Measurements from ENCODE around the gene CREB1. TPM values are rescaled to one million over a fixed set of nuclear protein-coding genes. Genes with fewer than 3 reads are reported as not detected.

Gene CREB1
- total and polyA plus RNA-seq, 2 donors (not counting 1 experiment from before 2014, with no cell fraction given): 42.5 to 156 TPM

DNA sequence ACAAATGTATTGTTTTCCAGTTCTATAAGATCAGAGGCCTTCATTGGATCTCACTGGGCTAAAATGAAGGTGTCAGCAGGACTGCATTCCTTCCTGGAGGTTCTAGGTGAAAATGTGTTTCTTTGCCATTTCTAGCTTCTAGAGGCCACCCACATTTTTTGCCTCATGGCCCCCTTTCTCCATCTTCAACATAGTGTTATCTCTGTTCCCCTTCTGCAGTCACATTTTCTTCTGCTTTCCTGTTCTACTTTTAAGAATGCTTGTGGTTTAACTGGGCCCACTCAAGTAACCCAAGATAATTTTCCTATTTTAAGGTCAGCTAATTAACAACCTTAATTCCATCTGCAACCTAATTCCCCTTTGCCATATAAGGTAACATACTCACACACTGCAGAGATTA is 59.4 kb downstream of the CREB1 start:
- CTCF ChIA-PET: no interaction called here
- H3K36me3 ChIP-seq (replicated peaks in 1 of 2; ENCODE audit: control extremely low read depth in 1 of 2, control insufficient read depth in 1 of 2, extremely low read depth in 1 of 2, insufficient read depth in 2 of 2, low read length in 1 of 2): peaks cover 0 to 59% of the 10 kb centered on the region in 2 experiments
- ATAC-seq (ENCODE audit: low read depth) (no peak), DNase-seq (no peak)
- no peak overlapping the region for H3K4me3 Mint-ChIP-seq
- peak overlapping the region; percentile 16 for H3K27ac Mint-ChIP-seq
- no peak overlapping the region for H3K4me3 ChIP-seq (ENCODE audit: control extremely low read depth in 1 of 5, extremely low read depth in 1 of 5, insufficient read depth in 1 of 5, low read depth in 2 of 5, low read length in 4 of 5)
- peaks cover 7% of the 10 kb centered on the region for H3K9me3 Mint-ChIP-seq (ENCODE audit: insufficient read depth)
- no peak overlapping the region for H3K9ac ChIP-seq (ENCODE audit: low read length)
- H3K79me2 ChIP-seq (ENCODE audit: control insufficient read depth, insufficient read depth, low read length): peaks cover 25% of the 10 kb centered on the region
- H3K27me3 Mint-ChIP-seq: no peaks in the 10 kb centered on the region
- H3K4me2 ChIP-seq (replicated peaks; ENCODE audit: low read depth, low read length, poor library complexity, severe bottlenecking): no peak overlapping the region
- H2AFZ ChIP-seq (ENCODE audit: insufficient read depth, low read depth, low read length, poor library complexity, severe bottlenecking): no peak overlapping the region
- no peaks in the 10 kb centered on the region for H3K27me3 ChIP-seq (replicated peaks in 1 of 4; ENCODE audit: control extremely low read depth in 1 of 4, control insufficient read depth in 3 of 4, insufficient read depth in 4 of 4, low read length in 3 of 4)
- peaks cover 0 to under 1% of the 10 kb centered on the region in 2 donors for H3K4me1 ChIP-seq (ENCODE audit: control insufficient read depth in 2 of 2, insufficient read depth in 2 of 2, low read length in 2 of 2)
- H3K4me1 Mint-ChIP-seq: peaks cover 12% of the 10 kb centered on the region
- intact Hi-C loops (cut with micrococcal nuclease): no loop called here
- TF ChIP-seq, protein P1, sequence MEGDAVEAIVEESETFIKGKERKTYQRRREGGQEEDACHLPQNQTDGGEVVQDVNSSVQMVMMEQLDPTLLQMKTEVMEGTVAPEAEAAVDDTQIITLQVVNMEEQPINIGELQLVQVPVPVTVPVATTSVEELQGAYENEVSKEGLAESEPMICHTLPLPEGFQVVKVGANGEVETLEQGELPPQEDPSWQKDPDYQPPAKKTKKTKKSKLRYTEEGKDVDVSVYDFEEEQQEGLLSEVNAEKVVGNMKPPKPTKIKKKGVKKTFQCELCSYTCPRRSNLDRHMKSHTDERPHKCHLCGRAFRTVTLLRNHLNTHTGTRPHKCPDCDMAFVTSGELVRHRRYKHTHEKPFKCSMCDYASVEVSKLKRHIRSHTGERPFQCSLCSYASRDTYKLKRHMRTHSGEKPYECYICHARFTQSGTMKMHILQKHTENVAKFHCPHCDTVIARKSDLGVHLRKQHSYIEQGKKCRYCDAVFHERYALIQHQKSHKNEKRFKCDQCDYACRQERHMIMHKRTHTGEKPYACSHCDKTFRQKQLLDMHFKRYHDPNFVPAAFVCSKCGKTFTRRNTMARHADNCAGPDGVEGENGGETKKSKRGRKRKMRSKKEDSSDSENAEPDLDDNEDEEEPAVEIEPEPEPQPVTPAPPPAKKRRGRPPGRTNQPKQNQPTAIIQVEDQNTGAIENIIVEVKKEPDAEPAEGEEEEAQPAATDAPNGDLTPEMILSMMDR (IDR thresholded peaks at IDR 0.05): no peak
- TF ChIP-seq EZH2 (IDR thresholded peaks at IDR 0.05; ENCODE audit: borderline replicate concordance, insufficient read depth, low read depth, low read length, poor library complexity, severe bottlenecking): no peak
- H3K27ac ChIP-seq (ENCODE audit: low read length in 2 of 2): peak overlapping the region in 1 of 2 donors; percentile 15
- peaks cover 1 to 18% (median 4%) of the 10 kb centered on the region in 3 donors for H3K9me3 ChIP-seq (ENCODE audit: control extremely low read depth in 1 of 3, control insufficient read depth in 2 of 3, insufficient read depth in 1 of 3, low read length in 2 of 3)
- POLR2A ChIA-PET: interaction anchor here (0.7 kb wide), 1 partner anchor 35 kb away, joined by 4 read pairs; no protein-coding TSS in a partner anchor
- H4K20me1 ChIP-seq (ENCODE audit: control insufficient read depth, insufficient read depth, low read length, poor library complexity, severe bottlenecking): no peaks in the 10 kb centered on the region

DNA sequence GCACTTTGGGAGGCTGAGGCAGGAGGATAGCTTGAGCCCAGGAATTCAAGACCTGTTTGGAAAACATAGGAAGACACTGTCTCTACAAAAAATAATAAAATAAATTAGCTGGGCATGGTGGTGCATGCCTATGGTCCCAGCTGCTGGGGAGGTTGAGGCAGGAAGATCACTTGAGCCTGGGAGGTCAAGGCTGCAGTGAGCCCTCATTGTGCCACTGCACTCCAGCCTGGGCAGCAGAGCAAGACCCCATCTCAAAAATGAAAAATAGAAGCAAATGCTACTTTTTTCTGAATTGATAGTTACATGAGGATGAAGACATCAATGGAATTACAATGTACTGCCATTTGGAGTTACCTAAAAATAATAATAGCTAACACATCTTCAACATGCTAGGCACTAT is 63.5 kb downstream of the CREB1 start:
- no peaks in the 10 kb centered on the region for H3K27me3 Mint-ChIP-seq
- H3K27ac Mint-ChIP-seq: no peak overlapping the region
- intact Hi-C loops (cut with micrococcal nuclease): no loop called here
- peaks cover 18% of the 10 kb centered on the region for H3K4me1 Mint-ChIP-seq
- Histone ChIP-seq H3K4me3 (ENCODE audit: control extremely low read depth in 1 of 5, extremely low read depth in 1 of 5, insufficient read depth in 1 of 5, low read depth in 2 of 5, low read length in 4 of 5) (no peak overlapping the region), H3K79me2 (ENCODE audit: control insufficient read depth, insufficient read depth, low read length) (peaks cover 13% of the 10 kb centered on the region), H3K36me3 (replicated peaks in 1 of 2; ENCODE audit: control extremely low read depth in 1 of 2, control insufficient read depth in 1 of 2, extremely low read depth in 1 of 2, insufficient read depth in 2 of 2, low read length in 1 of 2) (peaks cover 6 to 55% of the 10 kb centered on the region in 2 experiments), H4K20me1 (ENCODE audit: control insufficient read depth, insufficient read depth, low read length, poor library complexity, severe bottlenecking) (peaks cover 11% of the 10 kb centered on the region), H3K4me1 (ENCODE audit: control insufficient read depth in 2 of 2, insufficient read depth in 2 of 2, low read length in 2 of 2) (peaks cover 5 to 6% of the 10 kb centered on the region in 2 donors), H2AFZ (ENCODE audit: insufficient read depth, low read depth, low read length, poor library complexity, severe bottlenecking) (no peak overlapping the region), H3K4me2 (replicated peaks; ENCODE audit: low read depth, low read length, poor library complexity, severe bottlenecking) (no peak overlapping the region), H3K27me3 (replicated peaks in 1 of 4; ENCODE audit: control extremely low read depth in 1 of 4, control insufficient read depth in 3 of 4, insufficient read depth in 4 of 4, low read length in 3 of 4) (no peaks in the 10 kb centered on the region), H3K27ac (ENCODE audit: low read length in 2 of 2) (no peak overlapping the region), H3K9ac (ENCODE audit: low read length) (no peak overlapping the region), H3K9me3 (ENCODE audit: control extremely low read depth in 1 of 3, control insufficient read depth in 2 of 3, insufficient read depth in 1 of 3, low read length in 2 of 3) (peaks cover 1 to 18% (median 4%) of the 10 kb centered on the region in 3 donors)
- ChIA-PET CTCF (interaction anchor here (0.7 kb wide), 1 partner anchor 659 kb away, joined by 3 read pairs; no protein-coding TSS in a partner anchor), POLR2A (no interaction called here)
- peaks cover 7% of the 10 kb centered on the region for H3K9me3 Mint-ChIP-seq (ENCODE audit: insufficient read depth)
- ATAC-seq (ENCODE audit: low read depth) (no peak), DNase-seq (no peak)
- TF ChIP-seq, protein P1 (IDR thresholded peaks at IDR 0.05): no peak
- no peak for TF ChIP-seq EZH2 (IDR thresholded peaks at IDR 0.05; ENCODE audit: borderline replicate concordance, insufficient read depth, low read depth, low read length, poor library complexity, severe bottlenecking)
- no peak overlapping the region for H3K4me3 Mint-ChIP-seq

Measured in B cell (primary cell).